HEK293 (cell line): ENCODE measurements around the gene MKLN1.
A peak's percentile ranks its signal among the peaks of the same experiment; 100 is the strongest.

ENCODE experiments used
- KLF8 ChIP-seq: fragments of 450-650 bp; formaldehyde crosslinking; IDR thresholded peaks from 2 replicates; pipeline ENCODE4 v1.5.1; 2016; ENCODE audit warnings: missing biosample characterization, missing genetic modification characterization
- KLF9 ChIP-seq: fragments of 450-650 bp; formaldehyde crosslinking; IDR thresholded peaks from 2 replicates; pipeline ENCODE4 v1.5.1; 2016; ENCODE audit warnings: missing biosample characterization, missing genetic modification characterization, low read depth
- MZF1 ChIP-seq: fragments of 450-650 bp; formaldehyde crosslinking; IDR thresholded peaks from 2 replicates; pipeline ENCODE4 v1.5.1; 2017; ENCODE audit warnings: missing biosample characterization, missing genetic modification characterization, borderline replicate concordance
- OVOL3 ChIP-seq: fragments of 450-650 bp; formaldehyde crosslinking; IDR thresholded peaks from 2 replicates; pipeline ENCODE4 v1.5.1; 2016; ENCODE audit warnings: missing biosample characterization, missing genetic modification characterization
- RBAK ChIP-seq: fragments of 450-650 bp; formaldehyde crosslinking; IDR thresholded peaks from 2 replicates; pipeline ENCODE4 v1.5.1; 2016; ENCODE audit warnings: missing biosample characterization, missing genetic modification characterization
- SETDB1 ChIP-seq: IDR thresholded peaks from one replicate; pipeline ENCODE4 v1.6.1; 2017; ENCODE audit warnings: mild to moderate bottlenecking, low read length, moderate library complexity, mixed read lengths; ENCODE audit not compliant: insufficient read length
- SP7 ChIP-seq: fragments of 450-650 bp; formaldehyde crosslinking; IDR thresholded peaks from 2 replicates; pipeline ENCODE4 v1.5.1; 2016; ENCODE audit warnings: missing biosample characterization, missing genetic modification characterization
- ZBTB1 ChIP-seq: fragments of 450-650 bp; formaldehyde crosslinking; IDR thresholded peaks from 2 replicates; pipeline ENCODE4 v1.5.1; 2016; ENCODE audit warnings: missing biosample characterization, missing genetic modification characterization
- ZNF169 ChIP-seq: fragments of 450-650 bp; formaldehyde crosslinking; IDR thresholded peaks from 2 replicates; pipeline ENCODE4 v1.5.1; 2016; ENCODE audit warnings: missing biosample characterization, missing genetic modification characterization
- ZNF2 ChIP-seq: fragments of 450-650 bp; formaldehyde crosslinking; IDR thresholded peaks from 2 replicates; pipeline ENCODE4 v1.5.1; 2016; ENCODE audit warnings: missing biosample characterization, missing genetic modification characterization
- ZNF214 ChIP-seq: fragments of 450-650 bp; formaldehyde crosslinking; IDR thresholded peaks from 2 replicates; pipeline ENCODE4 v1.5.1; 2017; ENCODE audit warnings: missing biosample characterization, mild to moderate bottlenecking, missing genetic modification characterization, borderline replicate concordance
- ZNF350 ChIP-seq: fragments of 450-650 bp; formaldehyde crosslinking; IDR thresholded peaks from 2 replicates; pipeline ENCODE4 v1.5.0; 2017; ENCODE audit warnings: missing biosample characterization, mild to moderate bottlenecking, missing genetic modification characterization
- ZNF354C ChIP-seq: fragments of 450-650 bp; formaldehyde crosslinking; IDR thresholded peaks from 2 replicates; pipeline ENCODE4 v1.5.1; 2016; ENCODE audit warnings: missing biosample characterization, missing genetic modification characterization, low read depth, borderline replicate concordance
- ZNF416 ChIP-seq: fragments of 450-650 bp; formaldehyde crosslinking; IDR thresholded peaks from 2 replicates; pipeline ENCODE4 v1.5.1; 2016; ENCODE audit warnings: missing biosample characterization, missing genetic modification characterization
- ZNF514 ChIP-seq: fragments of 450-650 bp; formaldehyde crosslinking; IDR thresholded peaks from 2 replicates; pipeline ENCODE4 v1.5.1; 2016; ENCODE audit warnings: missing biosample characterization, missing genetic modification characterization
- ZNF548 ChIP-seq: fragments of 450-650 bp; formaldehyde crosslinking; IDR thresholded peaks from 2 replicates; pipeline ENCODE4 v1.5.1; 2016; ENCODE audit warnings: missing biosample characterization, missing genetic modification characterization
- ZNF596 ChIP-seq: fragments of 450-650 bp; IDR thresholded peaks from 2 replicates; pipeline ENCODE4 v1.5.0; 2018; ENCODE audit warnings: missing biosample characterization, mild to moderate bottlenecking, missing genetic modification characterization, moderate library complexity
- ZNF600 ChIP-seq: fragments of 450-650 bp; formaldehyde crosslinking; IDR thresholded peaks from 2 replicates; pipeline ENCODE4 v1.5.1; 2016; ENCODE audit warnings: missing biosample characterization, missing genetic modification characterization
- ZNF623 ChIP-seq: fragments of 450-650 bp; formaldehyde crosslinking; IDR thresholded peaks from 2 replicates; pipeline ENCODE4 v1.5.1; 2016; ENCODE audit warnings: missing biosample characterization, missing genetic modification characterization
- ZNF785 ChIP-seq: fragments of 450-650 bp; formaldehyde crosslinking; IDR thresholded peaks from 2 replicates; pipeline ENCODE4 v1.5.1; 2016; ENCODE audit warnings: missing biosample characterization, missing genetic modification characterization
- ZNF830 ChIP-seq: fragments of 450-650 bp; IDR thresholded peaks from 2 replicates; pipeline ENCODE4 v1.5.0; 2018; ENCODE audit warnings: missing biosample characterization, missing genetic modification characterization, low read depth, mild to moderate bottlenecking, moderate library complexity
- TF ChIP-seq, protein P1 (sequence below): fragments of 450-650 bp; formaldehyde crosslinking; IDR thresholded peaks from 2 replicates; pipeline ENCODE4 v1.5.1; 2016; ENCODE audit warnings: missing biosample characterization, missing genetic modification characterization
- TF ChIP-seq, protein P2 (sequence below): fragments of 450-650 bp; formaldehyde crosslinking; IDR thresholded peaks from 2 replicates; pipeline ENCODE4 v1.5.1; 2016; ENCODE audit warnings: missing biosample characterization, missing genetic modification characterization
- TF ChIP-seq, protein P3 (sequence below): fragments of 450-650 bp; formaldehyde crosslinking; IDR thresholded peaks from 2 replicates; pipeline ENCODE4 v1.5.1; 2016; ENCODE audit warnings: missing biosample characterization, missing genetic modification characterization
- TF ChIP-seq, protein P4 (sequence below): fragments of 450-650 bp; formaldehyde crosslinking; IDR thresholded peaks from 2 replicates; pipeline ENCODE4 v1.5.1; 2017; ENCODE audit warnings: missing biosample characterization, missing genetic modification characterization
- TF ChIP-seq, protein P5 (sequence below): fragments of 450-650 bp; formaldehyde crosslinking; IDR thresholded peaks from 2 replicates; pipeline ENCODE4 v1.5.1; 2016; ENCODE audit warnings: missing biosample characterization, missing genetic modification characterization
- TF ChIP-seq, protein P6 (sequence below): fragments of 450-650 bp; formaldehyde crosslinking; IDR thresholded peaks from 2 replicates; pipeline ENCODE4 v1.5.1; 2016; ENCODE audit warnings: missing biosample characterization, missing genetic modification characterization
- TF ChIP-seq, protein P7 (sequence below): fragments of 450-650 bp; formaldehyde crosslinking; IDR thresholded peaks from 2 replicates; pipeline ENCODE4 v1.5.1; 2016; ENCODE audit warnings: missing biosample characterization, missing genetic modification characterization

The MKLN1 gene

DNA sequence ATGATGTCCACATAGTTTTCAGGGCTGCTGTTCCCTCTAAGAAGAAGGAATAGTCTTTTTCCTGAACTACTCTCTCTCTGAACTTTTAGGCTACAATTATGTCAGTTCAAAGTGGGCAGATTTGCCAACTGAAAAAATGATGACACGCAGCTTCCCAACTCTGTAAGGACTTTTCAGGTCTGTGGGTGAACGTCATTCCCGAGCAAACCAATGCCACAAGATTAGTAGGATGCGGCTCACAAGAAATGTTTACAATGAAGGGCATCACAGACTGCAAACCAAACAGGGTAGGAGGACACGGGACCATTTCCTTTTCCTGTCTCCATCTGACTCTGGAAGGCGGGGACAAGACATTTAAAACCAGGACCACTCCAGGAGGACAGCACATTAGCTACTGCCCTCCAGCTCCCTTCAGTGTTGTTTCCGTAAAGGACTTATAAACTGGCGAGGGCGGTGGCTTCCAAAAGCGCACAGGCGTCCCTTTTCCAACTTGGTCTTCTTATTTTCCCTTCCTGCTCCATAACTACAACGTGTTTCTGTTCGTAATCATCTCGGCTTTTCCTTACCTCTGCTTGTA, 539 bp upstream of the MKLN1 start (continued):
- no peak for TF ChIP-seq ZNF169 (tag by site-specific recombination)
- no peak for TF ChIP-seq ZNF830
- no peak for TF ChIP-seq ZNF785 (tag by site-specific recombination)
- TF ChIP-seq MZF1: no peak
- TF ChIP-seq OVOL3 (tag by site-specific recombination): no peak
- no peak for TF ChIP-seq ZNF623 (tag by site-specific recombination)
- TF ChIP-seq ZNF2 (tag by site-specific recombination): no peak
- TF ChIP-seq, protein P1, sequence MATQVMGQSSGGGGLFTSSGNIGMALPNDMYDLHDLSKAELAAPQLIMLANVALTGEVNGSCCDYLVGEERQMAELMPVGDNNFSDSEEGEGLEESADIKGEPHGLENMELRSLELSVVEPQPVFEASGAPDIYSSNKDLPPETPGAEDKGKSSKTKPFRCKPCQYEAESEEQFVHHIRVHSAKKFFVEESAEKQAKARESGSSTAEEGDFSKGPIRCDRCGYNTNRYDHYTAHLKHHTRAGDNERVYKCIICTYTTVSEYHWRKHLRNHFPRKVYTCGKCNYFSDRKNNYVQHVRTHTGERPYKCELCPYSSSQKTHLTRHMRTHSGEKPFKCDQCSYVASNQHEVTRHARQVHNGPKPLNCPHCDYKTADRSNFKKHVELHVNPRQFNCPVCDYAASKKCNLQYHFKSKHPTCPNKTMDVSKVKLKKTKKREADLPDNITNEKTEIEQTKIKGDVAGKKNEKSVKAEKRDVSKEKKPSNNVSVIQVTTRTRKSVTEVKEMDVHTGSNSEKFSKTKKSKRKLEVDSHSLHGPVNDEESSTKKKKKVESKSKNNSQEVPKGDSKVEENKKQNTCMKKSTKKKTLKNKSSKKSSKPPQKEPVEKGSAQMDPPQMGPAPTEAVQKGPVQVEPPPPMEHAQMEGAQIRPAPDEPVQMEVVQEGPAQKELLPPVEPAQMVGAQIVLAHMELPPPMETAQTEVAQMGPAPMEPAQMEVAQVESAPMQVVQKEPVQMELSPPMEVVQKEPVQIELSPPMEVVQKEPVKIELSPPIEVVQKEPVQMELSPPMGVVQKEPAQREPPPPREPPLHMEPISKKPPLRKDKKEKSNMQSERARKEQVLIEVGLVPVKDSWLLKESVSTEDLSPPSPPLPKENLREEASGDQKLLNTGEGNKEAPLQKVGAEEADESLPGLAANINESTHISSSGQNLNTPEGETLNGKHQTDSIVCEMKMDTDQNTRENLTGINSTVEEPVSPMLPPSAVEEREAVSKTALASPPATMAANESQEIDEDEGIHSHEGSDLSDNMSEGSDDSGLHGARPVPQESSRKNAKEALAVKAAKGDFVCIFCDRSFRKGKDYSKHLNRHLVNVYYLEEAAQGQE: peak; percentile 89
- TF ChIP-seq, protein P2, sequence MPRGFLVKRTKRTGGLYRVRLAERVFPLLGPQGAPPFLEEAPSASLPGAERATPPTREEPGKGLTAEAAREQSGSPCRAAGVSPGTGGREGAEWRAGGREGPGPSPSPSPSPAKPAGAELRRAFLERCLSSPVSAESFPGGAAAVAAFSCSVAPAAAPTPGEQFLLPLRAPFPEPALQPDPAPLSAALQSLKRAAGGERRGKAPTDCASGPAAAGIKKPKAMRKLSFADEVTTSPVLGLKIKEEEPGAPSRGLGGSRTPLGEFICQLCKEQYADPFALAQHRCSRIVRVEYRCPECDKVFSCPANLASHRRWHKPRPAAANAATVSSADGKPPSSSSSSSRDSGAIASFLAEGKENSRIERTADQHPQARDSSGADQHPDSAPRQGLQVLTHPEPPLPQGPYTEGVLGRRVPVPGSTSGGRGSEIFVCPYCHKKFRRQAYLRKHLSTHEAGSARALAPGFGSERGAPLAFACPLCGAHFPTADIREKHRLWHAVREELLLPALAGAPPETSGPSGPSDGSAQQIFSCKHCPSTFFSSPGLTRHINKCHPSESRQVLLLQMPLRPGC (tag by site-specific recombination): no peak
- TF ChIP-seq, protein P3, sequence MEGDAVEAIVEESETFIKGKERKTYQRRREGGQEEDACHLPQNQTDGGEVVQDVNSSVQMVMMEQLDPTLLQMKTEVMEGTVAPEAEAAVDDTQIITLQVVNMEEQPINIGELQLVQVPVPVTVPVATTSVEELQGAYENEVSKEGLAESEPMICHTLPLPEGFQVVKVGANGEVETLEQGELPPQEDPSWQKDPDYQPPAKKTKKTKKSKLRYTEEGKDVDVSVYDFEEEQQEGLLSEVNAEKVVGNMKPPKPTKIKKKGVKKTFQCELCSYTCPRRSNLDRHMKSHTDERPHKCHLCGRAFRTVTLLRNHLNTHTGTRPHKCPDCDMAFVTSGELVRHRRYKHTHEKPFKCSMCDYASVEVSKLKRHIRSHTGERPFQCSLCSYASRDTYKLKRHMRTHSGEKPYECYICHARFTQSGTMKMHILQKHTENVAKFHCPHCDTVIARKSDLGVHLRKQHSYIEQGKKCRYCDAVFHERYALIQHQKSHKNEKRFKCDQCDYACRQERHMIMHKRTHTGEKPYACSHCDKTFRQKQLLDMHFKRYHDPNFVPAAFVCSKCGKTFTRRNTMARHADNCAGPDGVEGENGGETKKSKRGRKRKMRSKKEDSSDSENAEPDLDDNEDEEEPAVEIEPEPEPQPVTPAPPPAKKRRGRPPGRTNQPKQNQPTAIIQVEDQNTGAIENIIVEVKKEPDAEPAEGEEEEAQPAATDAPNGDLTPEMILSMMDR (tag by site-specific recombination): no peak
- TF ChIP-seq KLF8 (tag by site-specific recombination): no peak
- TF ChIP-seq, protein P4, sequence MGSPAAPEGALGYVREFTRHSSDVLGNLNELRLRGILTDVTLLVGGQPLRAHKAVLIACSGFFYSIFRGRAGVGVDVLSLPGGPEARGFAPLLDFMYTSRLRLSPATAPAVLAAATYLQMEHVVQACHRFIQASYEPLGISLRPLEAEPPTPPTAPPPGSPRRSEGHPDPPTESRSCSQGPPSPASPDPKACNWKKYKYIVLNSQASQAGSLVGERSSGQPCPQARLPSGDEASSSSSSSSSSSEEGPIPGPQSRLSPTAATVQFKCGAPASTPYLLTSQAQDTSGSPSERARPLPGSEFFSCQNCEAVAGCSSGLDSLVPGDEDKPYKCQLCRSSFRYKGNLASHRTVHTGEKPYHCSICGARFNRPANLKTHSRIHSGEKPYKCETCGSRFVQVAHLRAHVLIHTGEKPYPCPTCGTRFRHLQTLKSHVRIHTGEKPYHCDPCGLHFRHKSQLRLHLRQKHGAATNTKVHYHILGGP (tag by site-specific recombination): no peak
- no peak for TF ChIP-seq ZNF416 (tag by site-specific recombination)
- no peak for TF ChIP-seq ZNF548 (tag by site-specific recombination)
- TF ChIP-seq, protein P5, sequence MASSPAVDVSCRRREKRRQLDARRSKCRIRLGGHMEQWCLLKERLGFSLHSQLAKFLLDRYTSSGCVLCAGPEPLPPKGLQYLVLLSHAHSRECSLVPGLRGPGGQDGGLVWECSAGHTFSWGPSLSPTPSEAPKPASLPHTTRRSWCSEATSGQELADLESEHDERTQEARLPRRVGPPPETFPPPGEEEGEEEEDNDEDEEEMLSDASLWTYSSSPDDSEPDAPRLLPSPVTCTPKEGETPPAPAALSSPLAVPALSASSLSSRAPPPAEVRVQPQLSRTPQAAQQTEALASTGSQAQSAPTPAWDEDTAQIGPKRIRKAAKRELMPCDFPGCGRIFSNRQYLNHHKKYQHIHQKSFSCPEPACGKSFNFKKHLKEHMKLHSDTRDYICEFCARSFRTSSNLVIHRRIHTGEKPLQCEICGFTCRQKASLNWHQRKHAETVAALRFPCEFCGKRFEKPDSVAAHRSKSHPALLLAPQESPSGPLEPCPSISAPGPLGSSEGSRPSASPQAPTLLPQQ: no peak
- no peak for TF ChIP-seq SP7
- TF ChIP-seq ZNF214 (tag by site-specific recombination): no peak
- TF ChIP-seq ZNF350 (tag by site-specific recombination): no peak
- no peak for TF ChIP-seq RBAK (tag by site-specific recombination)
- TF ChIP-seq ZNF600 (tag by site-specific recombination): peak; percentile 72
- TF ChIP-seq, protein P6, sequence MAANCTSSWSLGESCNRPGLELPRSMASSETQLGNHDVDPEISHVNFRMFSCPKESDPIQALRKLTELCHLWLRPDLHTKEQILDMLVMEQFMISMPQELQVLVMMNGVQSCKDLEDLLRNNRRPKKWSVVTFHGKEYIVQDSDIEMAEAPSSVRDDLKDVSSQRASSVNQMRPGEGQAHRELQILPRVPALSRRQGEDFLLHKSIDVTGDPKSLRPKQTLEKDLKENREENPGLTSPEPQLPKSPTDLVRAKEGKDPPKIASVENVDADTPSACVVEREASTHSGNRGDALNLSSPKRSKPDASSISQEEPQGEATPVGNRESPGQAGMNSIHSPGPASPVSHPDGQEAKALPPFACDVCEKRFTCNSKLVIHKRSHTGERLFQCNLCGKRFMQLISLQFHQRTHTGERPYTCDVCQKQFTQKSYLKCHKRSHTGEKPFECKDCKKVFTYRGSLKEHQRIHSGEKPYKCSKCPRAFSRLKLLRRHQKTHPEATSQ (tag by site-specific recombination): no peak
- no peak for TF ChIP-seq SETDB1
- no peak for TF ChIP-seq ZNF596 (tag by site-specific recombination)
- no peak for TF ChIP-seq KLF9
- TF ChIP-seq ZBTB1: no peak
- no peak for TF ChIP-seq ZNF514 (tag by site-specific recombination)
- TF ChIP-seq, protein P7, sequence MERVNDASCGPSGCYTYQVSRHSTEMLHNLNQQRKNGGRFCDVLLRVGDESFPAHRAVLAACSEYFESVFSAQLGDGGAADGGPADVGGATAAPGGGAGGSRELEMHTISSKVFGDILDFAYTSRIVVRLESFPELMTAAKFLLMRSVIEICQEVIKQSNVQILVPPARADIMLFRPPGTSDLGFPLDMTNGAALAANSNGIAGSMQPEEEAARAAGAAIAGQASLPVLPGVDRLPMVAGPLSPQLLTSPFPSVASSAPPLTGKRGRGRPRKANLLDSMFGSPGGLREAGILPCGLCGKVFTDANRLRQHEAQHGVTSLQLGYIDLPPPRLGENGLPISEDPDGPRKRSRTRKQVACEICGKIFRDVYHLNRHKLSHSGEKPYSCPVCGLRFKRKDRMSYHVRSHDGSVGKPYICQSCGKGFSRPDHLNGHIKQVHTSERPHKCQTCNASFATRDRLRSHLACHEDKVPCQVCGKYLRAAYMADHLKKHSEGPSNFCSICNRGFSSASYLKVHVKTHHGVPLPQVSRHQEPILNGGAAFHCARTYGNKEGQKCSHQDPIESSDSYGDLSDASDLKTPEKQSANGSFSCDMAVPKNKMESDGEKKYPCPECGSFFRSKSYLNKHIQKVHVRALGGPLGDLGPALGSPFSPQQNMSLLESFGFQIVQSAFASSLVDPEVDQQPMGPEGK (tag by site-specific recombination): no peak
- no peak for TF ChIP-seq ZNF354C (tag by site-specific recombination)
